ENCODE measurements around the gene PRRX2.
"Not testable (repeated sequence)": the region's sequence is repeated elsewhere in the genome, so short reads cannot be mapped to it uniquely, and the experiment has no call there.

PRRX2 gene

GRCh38 chr9:129636343-129636742, 29.1 kb upstream of the PRRX2 start:
- DNase-seq (ENCODE audit: low read depth in 4 of 4, low spot score in 1 of 4): not testable (repeated sequence)

DNA sequence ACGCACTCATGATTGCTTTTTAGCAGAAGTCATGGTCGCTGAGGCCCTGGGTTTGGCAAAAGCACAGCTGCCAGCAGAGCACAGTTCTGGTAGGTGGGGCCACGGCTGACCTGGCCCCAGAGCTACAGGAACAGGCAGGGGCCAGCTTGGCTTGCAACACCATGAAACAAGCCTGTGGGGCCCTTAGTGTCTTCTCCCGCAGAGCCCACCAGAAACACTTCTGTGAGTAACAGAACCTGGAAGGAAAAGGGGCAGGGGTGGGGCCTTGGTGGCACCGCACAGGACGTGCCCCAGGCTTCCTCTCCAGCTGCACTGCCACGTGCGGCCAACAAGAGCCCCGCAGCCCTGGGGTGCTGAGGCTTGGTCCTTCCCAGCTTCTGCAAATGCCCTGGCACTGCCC, 28.3 kb upstream of the PRRX2 start:
- DNase-seq (ENCODE audit: low read depth in 4 of 4, low spot score in 1 of 4): no peak

- DNase-seq (ENCODE audit: low read depth in 4 of 4, low spot score in 1 of 4): no peak
Measured at GRCh38 chr9:129637673-129638439, 27.6 kb upstream of the PRRX2 start.

- no peak for DNase-seq (ENCODE audit: low read depth in 4 of 4, low spot score in 1 of 4)
Measured at GRCh38 chr9:129639034-129639630, 26.3 kb upstream of the PRRX2 start.

GRCh38 chr9:129639756-129640085, 25.7 kb upstream of the PRRX2 start:
- no peak for DNase-seq (ENCODE audit: low read depth in 4 of 4, low spot score in 1 of 4)

GRCh38 chr9:129640086-129640870, 25.2 kb upstream of the PRRX2 start:
- DNase-seq (ENCODE audit: low read depth in 4 of 4, low spot score in 1 of 4): no peak

DNA sequence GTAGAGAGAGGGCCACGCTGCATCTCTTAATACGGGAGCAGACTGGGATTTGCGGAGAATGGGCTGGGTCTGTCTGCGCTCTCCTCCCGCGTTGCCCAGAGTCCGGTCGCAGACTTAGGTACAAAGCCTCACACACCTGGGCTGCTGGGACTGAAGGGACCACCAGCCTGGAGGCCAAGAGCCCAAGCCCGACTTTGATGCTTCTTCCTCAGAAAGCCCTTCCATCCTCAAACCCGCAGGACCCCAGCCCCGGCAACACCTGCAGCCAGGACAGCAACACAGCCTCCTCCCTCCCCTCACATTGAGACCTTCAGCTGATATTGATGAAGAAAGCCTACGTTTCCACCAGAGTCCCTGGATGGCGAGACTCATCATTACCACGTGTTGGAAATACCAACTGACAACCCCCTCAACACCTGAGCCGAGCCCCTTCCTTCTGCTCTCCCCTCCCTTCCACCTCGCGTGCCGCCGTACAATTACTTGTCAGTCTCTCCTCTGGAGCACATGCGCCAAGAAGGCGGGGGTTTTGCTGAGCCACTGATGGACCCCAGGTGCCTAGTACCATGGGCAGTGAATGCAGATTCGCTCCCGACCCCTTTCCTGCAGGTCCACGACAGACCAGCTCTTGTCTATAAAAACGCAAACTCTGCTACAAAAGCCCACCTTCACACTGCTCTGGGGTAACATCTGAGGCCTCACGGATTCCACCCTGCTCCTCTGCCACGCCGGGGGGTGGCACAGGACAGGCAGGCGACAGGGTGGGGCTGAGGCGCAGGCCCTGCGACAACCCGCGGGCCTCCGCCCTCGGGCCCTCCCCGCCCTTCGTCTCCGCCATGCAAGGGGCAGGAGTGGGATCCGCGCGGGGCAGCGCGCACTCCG, 24.3 kb upstream of the PRRX2 start:
- no peak for DNase-seq (ENCODE audit: low read depth in 4 of 4, low spot score in 1 of 4)

- peak; percentile 91 to 97 (median 96) for DNase-seq (ENCODE audit: low read depth in 4 of 4, low spot score in 1 of 4)
Measured at GRCh38 chr9:129641750-129642585, 23.5 kb upstream of the PRRX2 start, which contains the start of gene ASB6. TSS of gene ASB6 (minus strand) at chr9:129642151. CDS start at chr9:129641999, 152 bp downstream.

DNA sequence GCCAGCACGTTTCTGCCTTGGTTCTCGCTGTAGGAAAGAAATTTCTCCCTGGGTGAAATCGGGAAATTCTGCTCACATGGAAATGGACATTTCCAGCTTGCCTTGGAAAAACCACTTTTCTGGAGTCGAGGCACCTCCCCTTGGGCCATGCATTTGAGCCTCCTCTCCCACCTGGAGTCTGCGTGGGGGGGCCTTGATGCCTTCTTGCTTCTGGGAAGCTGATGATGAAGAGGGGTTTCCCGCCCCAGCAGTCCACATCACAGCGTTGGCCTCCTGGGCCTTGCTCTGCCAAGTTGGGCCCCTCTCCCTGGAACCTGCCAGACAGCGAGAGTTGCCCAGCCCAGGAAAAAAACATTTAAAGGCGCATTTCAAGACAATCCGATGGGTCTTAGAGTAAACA, 21.7 kb upstream of the PRRX2 start:
- DNase-seq (ENCODE audit: low read depth in 4 of 4, low spot score in 1 of 4): no peak

- no peak for DNase-seq (ENCODE audit: low read depth in 4 of 4, low spot score in 1 of 4)
Measured at GRCh38 chr9:129644365-129644764, 21.1 kb upstream of the PRRX2 start.

DNA sequence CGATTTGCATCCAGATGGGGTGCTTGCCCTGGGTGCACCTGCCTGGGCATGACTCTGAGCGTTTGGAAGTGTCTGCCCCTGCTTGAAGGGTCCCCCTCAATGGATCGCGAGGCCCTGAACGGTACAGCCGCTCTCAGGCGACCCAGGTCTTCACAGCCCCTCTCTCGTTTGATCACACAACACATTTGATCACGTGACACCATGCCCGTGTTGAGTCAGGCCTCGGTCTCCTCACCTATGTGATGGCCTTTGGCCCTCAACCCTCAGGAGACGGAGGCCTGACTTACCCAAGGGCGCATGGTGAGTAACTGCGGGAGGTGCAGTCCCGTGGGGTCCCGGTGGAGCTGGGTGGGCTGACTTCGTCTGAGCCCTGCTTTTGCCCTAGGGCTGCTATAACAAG, 20.5 kb upstream of the PRRX2 start:
- no peak for DNase-seq (ENCODE audit: low read depth in 4 of 4, low spot score in 1 of 4)

DNA sequence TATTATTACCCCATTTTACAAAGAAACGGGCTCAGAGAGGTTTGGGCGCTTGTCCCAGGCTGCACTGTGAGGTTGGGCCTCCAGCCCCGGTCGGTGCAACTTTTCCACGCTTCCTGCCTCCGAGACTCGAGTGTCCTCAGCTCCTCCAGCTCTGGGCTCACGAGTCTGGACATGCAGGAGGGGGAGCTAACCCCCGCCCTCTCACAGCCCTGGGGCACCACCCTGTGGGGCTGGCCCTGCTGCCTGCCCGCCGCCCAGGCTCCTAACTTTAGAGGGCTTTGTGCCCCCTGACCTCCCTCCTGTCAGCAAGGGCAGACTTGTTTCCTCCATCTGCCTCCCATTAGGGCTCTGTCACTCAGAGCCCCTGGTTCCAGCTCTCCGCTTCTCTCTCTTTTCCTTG, 19.2 kb upstream of the PRRX2 start:
- no peak for DNase-seq (ENCODE audit: low read depth in 4 of 4, low spot score in 1 of 4)

DNA sequence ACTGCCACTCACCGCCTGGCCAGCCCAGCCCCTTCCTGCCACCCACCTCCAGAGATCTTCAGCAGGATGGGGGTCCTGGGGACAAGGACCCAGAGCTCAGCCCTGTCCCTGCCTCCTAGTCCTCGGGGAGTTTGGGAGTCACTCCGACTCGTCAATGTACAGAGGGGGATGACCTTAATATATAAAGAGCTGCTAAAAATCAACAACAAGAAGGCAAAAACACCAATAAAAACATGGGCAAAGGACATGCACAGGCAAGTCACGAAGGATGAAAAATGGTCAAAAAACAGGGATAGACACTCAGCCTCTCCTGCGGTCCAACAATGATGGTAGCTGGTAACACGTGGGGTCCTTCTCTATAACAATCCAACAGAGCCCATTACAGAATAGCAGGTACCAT, 18.8 kb upstream of the PRRX2 start:
- no peak for DNase-seq (ENCODE audit: low read depth in 4 of 4, low spot score in 1 of 4)

DNA sequence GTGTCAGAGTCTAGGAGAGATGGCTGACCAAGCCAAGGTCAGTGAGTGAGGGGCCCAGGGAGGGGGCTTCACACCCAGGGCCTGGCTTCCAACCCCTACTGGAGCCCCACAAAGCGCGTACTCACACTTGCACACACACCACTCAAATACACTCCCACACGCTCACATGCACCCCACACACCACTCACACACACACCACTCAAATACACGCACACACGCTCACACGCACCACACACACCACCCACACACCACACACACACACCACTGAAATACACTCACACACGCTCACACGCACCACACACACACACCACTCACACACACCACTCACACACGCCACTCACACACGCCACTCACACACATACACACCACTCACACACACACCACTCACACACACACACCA, 17.8 kb upstream of the PRRX2 start:
- DNase-seq (ENCODE audit: low read depth in 4 of 4, low spot score in 1 of 4): no peak

DNA sequence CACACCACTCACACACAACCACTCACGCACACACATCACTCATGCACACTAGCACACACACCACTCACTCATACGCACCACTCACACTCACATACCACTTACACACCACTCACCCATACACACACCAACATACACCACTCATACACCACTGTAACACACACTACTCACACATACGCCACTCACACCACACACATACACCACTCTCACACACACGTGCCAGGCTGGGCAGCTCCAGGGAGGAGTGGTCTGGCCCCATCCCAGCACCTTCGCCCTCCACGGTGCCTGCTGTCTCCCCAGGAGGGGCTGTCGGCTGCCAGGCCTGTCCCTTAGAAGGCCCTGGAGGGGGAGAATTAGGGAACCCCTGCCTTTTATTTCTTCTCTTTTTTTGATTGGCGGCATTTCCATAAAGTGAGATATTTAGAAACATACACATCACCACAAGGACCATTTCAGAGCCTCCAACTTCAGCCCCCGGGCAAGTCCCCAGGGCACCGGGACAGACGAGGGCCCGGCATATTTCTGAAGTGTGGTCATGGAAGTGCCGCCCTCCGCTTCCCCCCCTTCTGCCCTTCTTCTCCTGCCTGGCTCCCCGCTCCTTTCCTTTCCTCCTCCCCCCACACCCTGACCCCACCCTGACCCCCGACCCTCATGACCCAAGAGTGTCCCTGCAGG, 17.2 kb upstream of the PRRX2 start:
- DNase-seq (ENCODE audit: low read depth in 4 of 4, low spot score in 1 of 4): no peak

DNA sequence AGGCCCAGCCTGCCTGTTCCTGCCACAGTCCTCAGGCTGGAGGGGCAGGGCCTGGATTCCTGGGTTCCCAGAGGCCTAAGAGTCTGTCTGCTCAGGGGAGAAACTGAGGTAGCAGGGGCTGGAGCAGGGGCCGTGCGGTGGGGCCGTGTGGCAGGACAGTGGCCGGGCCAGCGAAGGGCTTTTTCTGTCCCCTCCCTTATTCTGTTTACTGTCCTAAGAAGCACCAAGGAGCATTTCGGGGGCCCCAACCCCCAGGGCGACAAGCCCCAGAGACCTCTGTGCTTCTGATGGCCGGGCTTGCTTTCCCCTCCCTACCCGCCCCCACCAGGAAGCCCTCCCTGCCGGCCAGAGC, 16.7 kb upstream of the PRRX2 start:
- no peak for DNase-seq (ENCODE audit: low read depth in 4 of 4, low spot score in 1 of 4)

DNA sequence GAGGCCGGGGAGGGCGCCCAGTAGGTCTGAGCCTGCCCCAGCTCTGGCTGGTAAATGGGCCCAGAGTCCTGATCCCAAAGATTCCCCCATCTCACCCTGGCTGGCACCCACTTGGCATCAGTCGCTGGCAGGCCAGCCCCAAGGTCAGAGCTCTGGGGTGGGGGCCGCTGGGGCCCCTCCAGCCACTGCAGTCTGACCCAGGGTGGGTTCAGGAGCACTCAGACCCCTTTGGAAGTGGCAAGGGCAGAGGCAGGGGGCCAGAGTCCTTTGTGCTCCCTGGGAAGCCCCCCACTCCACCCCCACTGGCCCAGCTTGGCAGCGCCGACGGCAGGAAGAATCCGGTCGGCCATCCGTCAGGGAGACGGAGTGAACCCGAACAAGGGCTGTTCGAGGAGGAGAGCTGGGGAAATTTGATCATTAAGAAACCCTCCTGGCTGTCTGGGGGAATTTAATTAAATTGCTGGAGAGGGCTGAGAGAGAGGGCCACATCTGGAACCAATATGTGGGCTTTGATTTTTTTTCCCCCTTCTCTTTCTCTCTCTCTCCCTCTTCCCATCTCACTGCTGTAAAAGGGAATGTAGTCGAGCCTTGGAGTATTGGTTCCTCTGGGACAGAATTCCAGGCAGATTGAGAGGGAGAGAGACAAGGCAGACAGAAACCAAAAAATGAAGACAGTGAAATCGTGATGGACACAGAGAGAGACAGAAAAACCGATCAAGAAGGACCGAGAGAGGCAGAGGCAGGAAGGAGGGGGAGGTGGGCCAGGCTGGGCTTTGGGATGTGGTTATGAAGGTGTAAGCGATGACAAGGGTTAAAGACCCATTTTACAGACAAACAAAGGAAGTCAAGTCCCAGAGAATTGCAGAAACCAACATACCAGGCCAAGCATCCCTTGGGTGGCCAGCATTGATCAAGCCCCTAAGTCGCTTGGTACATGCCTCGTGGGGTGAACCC, 15.4 kb upstream of the PRRX2 start:
- no peak for DNase-seq (ENCODE audit: low read depth in 4 of 4, low spot score in 1 of 4)

DNA sequence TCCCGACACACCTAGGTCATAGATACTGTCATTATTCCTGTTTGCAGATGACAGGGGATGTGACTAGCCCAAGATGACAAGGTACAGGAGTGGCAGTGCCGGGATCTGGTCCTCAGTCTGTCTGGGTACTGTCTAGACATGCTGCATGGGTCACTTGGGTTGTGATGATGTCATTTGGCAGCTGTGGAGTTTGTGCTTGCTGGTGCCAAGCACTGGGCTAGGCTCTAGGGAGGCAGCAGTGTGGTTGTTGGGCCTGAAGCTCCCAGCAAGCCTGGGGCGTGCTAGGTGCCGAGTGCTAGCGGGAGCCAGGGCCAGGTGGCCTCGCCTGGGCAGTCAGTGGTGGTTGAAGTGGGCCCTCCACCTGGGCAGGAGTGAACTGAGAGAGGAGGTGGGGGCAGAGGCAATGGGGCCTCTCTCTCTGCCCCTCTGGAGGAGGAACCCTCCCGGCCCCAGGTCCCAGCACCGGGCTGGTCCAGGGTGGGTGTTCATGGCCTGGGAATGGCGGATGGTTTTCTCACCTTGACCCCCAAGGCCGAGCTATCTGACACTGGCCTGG, 14.7 kb upstream of the PRRX2 start:
- no peak for DNase-seq (ENCODE audit: low read depth in 4 of 4, low spot score in 1 of 4)

Data from stimulated activated CD4-positive, alpha-beta T cell treated with anti-CD3 and anti-CD28 coated beads, Interleukin-1b, Interleukin-23, amount 100 ng/mL, for 24 hours (primary cell).